CD4-positive, alpha-beta T cell treated with Interferon alpha-2 for 1 hour (primary cell): ENCODE measurements around the gene NCR3LG1.

Experiments used
- DNase-seq, 2 donors: peaks; one replicate each; pipeline ENCODE4 v3.0.0-alpha.2; 2020 to 2022

NCR3LG1 gene

DNA sequence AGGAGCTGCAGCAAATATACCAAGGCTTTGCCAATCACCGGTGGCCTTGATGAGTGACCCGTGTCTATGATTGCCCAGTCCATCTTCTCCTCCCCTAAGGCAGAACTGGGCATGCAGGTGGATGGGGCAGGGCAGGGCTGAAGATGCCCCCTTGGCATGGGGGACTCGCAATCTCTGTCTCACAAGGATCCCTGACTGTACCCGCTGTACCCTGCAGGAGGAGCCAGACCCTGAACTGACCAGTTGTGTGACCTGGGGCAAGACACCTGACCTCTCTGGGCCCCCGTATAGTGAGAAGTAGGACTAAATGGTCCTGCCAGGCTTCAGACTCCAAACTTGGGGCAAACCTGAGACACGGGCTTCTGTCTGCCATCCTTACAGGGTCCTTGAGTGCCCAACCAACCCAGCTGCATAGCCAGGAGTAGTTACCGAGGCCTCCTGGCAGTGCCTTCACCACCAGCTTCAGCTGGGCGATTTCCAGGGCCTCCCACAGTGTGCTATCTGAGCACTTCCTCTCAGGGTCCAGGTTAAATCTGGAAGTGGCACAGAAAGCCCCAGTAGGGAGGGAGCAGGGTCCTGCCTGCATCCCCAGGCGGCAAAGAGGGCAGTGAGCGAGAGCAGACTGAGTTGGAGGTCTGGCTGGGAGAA, 43.3 kb downstream of the NCR3LG1 start:
- no peak for DNase-seq

DNA sequence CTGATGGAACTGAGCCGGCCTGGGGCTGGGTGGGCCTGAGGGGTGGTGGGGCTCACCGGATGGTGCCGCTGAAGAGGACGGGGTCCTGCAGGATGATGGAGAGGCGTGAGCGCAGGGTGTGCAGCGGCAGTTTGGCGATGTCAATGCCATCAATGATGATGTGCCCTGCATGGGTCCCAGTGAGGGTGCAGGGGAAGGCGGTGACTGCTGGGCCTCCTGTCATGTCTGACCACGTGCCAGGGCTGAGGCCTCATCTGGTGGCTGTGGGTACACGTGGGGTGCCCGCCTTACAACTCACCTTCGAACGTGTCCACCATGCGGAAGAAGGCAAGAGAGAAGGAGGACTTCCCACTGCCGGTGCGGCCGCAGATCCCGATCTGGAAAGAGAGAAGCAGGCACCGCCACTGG, 44.0 kb downstream of the NCR3LG1 start:
- DNase-seq = no peak

DNA sequence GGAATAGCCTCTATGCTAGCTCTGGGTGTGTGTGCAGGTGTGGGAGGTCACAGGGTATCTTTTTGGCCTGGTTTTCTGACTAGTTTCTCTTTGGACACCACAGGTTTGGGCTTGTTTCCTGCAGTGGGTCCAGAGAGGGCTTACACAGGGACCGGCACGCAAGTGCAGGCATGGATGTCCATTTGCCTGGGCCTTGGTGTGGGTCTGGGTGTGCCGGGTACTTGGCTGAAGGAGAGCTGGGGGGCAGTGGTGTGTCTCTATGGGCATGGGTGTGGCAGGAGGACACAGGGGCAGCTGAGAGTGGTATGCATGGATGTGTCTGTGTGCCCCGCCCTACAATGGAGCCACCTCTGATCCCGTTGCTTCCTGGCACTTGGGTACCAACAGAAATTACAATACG, 44.4 kb downstream of the NCR3LG1 start:
- no peak for DNase-seq

DNA sequence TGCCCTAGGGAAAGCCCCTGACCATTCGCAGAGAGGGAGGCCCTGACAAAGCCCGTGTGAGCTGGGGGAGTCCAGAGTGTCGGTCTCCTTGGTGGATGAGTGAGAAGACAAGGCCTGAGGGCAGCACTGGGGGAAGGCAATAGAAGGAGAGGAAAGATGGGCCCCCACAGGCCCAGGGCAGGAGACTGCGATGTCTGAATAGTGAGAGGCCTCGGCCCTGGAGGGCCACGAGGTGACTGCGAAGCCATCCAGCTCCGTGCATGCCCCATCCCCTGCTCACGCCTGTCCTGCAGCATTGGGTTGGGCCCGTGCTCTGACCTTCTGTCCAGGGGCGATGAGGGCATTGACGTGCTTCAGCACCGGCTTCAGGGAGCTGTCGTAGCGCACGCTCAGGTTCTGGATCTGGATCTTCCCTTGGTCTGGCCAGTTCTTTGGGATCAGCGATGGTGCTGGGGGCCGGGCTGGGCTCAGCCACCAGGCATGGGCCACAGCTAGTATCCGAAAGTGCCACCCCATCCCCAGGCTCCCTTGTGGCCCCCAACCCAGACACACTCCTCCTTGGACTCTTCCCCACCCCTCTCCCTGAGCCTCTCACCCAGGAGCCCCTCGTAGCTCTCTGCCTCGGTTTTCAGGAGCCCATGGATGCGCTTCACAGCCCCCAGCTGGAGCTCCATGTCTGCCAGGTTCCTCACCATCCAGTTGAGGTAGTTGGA, 45.2 kb downstream of the NCR3LG1 start:
- DNase-seq = no peak

DNA sequence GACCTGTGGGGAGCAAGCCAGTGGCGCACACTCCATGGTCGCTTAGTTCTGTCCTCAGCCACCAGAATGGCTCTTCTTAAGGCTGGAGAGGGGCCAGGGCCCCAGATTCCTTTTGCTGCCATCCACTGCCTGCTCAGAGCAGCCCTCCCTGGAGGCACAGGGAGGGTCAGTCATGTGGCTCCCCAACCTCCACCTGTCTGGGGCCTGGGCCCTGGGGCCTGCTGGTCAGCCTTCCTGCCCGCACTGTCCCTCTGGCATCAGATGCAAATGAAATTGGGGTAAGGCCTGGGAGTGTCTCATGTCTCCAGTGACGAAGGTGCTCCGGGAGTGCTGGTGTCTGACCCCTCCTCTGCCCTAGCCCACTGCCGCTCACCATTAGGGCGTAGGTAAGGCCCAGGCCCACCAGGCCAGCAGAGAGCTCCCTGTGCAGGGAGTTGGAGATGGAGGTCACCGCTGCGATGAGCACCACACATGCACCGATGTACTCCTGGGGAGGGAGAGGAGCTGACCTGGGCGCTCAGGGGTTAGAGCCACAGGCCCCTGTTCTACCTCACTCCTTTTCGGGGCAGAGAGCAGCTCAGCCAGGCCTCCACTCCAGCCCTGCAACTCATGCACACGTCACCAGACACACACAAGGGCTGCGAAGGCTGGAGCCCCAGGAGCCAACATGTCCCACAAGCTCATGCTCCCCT, 45.9 kb downstream of the NCR3LG1 start:
- no peak for DNase-seq

DNA sequence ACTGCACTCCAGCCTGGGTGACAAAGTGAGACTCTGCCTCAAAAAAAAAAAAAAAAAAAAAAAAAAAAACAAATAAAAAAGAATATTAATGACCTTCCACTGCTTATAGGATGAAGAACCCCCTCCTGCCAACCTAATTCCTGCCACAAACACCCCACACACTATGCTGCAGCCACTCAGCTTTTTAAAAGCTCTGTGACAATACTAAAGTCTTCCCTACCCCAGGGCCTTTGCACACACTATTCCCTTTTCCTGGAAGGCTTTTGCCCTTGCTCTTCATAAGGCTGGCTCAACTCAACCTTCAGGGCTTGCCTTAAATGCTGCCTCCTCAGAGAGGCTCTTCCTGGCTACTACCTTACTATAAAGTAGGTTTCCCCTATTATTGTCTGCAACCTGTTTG, 47.6 kb downstream of the NCR3LG1 start:
- no peak for DNase-seq

DNA sequence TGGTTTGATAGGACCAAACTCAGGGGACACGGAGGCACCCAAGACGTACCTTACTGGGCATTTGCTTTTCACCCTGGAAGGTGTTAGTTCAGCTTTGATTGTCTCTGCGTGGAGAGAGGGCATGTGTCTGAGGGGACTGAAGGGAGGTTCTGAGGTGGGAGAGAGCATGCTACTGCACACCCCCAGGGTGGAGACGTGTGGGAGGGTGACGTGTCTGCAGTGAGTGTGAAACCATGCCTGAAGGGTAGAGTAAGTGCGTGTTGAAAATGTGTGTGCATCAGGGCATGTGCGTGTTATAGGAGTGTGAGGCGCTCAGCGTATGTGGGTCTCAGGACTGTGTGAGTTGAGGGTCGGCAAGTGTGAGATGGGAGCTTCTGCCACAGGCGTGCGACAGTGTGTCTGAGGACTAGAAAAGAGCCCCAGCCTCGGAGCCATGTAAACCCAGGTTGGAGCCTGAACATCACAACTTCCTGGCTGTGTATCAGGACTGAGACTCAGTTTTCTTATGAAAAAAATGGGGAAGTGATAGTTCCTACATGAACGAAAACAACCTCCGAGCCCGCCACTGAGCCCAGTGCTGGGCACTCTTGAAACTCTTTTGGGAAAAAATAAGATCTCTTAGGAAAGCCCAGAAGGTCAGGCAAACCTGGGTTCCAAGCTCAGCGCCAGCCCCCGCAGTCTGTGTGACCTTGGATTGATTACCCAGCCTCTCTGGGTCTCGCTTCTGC, 48.6 kb downstream of the NCR3LG1 start:
- DNase-seq = no peak

DNA sequence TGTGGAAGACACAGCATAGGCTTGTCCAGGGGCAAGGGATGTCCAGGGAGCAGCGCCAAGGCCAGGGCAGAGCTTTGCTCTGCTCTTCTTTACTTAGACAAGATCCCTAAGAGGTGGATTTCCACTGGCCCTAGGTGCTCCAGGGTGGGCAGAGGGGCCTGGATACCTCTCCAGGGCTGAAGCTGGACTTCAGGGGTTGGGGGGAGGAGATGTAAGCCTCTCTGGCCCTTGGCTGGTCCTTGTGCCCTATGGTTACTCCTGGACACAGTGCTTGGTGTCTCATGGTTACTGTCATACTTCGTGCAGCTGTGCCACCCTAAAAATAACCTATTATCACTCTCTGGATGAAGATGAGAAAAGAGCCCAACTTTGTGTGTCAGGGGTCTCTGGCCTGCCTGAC, 49.7 kb downstream of the NCR3LG1 start:
- DNase-seq = no peak

DNA sequence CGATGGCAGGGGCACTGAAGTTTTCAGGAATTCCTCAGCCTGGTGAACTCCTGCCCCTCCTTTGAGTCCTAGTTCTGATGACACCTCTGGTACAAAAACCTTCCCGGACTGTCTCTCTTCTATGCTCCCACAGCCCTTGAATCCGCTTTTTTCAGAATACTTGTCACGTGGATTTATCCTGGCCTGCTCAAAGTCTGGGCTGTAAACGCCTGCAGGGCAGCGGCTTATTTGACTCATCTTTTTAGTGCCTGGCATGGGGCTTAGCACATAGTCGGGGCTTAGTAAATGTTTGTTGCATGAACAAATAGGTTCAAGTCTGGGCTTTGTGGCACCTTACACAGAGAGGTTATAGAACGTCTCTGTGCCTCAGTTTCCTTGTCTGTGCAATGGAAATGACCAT, 50.2 kb downstream of the NCR3LG1 start:
- DNase-seq = no peak

DNA sequence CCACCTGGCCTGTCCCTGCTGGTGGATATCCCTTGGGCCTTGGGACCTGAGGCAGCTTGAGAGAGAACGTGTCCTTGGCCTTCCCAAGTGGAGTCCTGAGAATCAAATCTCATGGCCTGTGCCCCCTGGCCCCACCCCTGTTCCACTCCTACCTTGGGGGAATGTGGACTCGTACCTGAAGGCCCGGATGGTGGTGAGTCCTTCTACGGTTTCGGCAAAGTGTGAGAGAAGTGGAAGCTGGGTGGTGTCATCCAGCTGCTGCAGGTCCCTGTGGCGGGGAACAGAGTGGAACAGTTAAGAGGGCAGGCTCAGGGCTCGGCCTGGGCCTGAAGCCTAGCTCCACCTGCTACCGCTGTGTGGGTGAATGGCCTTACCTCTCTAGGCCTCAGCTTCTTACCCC, 50.9 kb downstream of the NCR3LG1 start:
- DNase-seq = no peak

DNA sequence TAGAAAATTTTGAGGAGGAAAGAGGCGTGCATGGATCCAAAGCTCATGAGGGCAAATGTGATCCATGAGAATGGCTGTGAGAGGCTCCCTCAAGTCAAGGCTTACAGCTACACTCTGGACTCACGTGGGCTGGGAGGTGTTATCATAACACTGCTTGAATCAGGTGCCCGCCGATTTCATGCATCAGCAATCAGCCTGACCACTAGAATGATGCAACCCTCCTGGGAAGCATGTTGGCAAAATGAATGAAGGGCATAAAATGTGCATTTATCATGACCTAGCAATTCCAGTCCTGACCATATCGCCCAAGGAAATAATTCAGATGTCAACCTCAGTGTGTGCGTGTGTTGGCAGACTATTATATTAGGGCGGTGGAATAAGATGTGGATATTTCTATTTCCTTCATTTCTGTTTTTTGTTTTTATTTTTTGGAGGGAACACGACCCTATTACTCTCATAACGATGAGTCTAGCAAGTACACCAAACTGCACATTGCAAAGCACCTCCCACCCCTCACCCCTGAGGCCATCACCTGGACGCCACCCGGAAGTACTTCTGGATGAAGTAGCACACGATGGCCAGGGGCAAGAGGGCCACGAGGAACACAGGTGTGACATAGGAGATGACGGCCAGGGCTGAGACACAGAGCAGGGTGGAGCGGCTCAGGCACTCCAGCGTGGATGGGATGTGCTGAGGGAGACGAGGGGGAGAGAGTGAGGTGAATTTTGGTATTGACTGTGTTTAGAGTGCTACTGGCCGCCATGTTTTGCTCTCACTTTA, 52.6 kb downstream of the NCR3LG1 start:
- DNase-seq = no peak

DNA sequence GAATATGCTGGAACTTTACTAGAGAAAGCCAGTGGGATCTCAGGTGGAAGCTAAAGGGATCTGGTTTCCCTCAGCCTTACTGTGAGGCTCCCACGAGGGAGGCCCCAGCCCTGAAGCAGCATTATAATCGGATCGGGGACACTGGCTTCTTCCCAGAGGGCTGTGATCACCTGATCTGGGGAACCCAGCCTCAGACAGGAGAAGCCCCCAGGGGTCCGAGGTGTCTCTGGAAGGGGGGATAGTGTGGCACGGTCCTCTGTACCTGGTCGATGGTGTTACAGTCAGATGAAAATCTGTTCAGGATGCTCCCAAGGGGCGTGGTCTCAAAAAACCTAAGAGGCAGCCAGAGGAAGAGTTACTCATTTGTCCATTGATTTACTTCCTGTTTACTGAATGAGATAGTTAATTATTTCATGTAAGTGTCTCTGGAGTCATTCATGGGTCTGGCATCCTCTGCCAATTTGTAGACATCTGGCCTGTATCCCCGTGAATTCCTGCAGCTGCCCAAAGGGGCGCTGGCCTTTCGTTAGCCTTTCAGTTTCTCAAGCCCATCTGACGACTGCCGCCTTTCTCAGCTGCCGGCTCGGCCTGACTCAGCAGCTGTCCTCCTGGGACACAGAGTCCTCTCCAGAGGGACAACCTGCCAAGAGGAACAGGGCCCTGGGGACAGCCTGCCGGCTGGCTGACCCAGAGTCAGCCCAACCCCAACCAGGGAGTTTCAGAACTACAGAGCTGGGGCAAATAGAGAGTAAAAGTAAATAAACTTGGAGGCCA, 53.8 kb downstream of the NCR3LG1 start:
- no peak for DNase-seq

DNA sequence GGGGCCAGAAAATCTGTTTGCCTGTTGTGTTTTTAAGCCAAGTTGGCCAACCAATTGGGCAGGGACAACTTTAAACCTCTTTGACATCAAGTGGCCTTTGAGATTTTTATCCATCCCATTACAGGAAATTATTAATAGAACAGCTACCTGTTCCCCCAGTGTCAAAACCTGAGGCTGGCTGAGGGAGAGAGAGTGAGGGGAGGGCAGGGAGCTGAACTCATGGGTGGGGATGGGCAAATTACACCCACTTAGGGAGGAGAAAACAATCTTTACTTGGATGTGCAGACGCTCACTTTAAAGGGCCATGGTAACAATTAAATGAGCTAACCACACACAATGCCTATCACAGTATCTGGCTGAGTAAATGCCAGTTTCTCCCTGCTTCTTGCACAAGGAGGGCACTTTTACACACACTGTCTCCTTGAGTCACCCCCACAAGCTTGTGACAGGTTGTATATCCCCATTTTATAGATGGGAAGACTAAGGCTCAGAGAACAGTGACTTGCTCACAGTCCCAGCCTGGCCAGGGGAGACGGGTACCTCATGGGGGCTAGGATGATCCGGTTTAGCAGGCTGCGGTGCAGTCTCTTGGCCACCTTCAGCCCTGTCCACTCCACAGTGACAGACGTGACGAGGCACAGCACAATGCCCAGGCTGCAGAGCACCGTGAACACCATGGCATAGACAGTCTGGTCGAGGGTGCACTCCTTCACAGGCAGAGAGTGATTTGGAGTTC, 54.6 kb downstream of the NCR3LG1 start:
- DNase-seq = no peak

DNA sequence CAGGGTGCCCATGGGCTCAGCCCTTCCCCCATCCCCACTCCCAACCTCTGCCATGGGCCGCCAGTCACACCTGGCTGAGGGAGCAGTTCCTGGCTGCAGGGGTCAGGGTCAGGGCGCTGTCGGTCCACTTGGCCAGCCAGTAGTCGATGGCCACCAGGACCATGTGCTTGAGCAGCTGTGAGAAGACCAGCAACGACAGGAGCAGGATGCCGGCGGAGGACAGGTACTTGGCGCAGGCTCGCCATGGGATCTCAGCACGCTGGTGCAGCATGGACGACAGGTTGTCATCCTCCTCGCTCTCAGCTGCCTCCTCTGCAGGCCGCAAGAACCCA, 55.2 kb downstream of the NCR3LG1 start:
- no peak for DNase-seq

DNA sequence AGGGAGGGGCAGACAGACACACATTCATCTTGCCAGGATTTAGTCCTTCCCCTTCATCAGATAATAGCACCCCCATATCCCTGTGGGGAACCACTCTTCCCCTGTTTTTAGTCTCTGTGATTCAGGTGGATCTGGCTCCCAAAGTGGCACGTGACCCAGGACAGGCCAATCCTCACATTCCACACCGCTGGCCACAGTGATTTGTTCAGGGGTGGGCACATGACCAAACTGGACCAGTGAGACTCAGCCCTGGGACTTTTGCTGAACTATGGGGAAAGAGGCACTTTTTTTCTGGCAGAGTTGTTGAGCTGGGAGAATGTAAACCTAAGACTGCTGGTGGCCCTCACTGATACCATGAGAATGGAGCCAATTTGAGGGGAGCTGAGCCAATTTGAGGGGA, 56.0 kb downstream of the NCR3LG1 start:
- no peak for DNase-seq

DNA sequence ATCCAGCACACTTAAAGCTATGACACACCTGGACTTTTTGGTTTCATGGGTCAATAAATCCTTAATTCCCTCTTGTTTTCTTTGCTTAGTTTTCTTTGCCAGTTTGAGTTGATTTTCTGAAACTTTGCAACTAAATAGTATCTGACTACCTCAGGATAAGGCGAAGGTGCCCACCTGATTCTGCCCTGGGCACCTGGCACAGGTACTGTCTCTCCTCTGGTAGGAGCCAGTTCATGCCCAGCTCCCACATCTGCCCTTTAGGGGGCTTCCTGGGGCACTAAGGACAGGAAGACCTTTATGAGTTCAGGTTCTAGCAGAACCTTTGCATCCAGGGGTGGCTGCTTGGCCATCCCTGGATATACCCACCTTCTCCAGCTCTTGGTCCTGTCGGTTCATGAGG, 56.4 kb downstream of the NCR3LG1 start:
- no peak for DNase-seq

DNA sequence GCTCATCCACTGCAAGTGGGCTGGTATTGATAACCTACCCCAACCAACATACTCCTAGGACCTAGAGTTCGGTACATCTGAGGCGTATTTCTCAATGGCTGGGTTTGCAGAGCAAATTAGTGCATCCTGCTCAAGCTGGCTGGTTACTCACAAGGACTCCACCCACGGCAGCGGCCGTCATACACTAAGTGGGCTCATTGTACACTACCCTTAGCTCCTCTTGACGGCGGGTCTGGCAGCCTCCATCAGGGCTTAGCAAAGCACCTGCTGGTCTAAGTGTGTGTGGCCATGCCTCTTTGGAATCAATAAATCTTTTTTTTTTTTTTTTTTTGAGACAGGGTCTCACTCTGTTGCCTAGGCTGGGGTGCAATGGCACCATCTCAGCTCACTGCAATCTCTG, 57.0 kb downstream of the NCR3LG1 start:
- no peak for DNase-seq

DNA sequence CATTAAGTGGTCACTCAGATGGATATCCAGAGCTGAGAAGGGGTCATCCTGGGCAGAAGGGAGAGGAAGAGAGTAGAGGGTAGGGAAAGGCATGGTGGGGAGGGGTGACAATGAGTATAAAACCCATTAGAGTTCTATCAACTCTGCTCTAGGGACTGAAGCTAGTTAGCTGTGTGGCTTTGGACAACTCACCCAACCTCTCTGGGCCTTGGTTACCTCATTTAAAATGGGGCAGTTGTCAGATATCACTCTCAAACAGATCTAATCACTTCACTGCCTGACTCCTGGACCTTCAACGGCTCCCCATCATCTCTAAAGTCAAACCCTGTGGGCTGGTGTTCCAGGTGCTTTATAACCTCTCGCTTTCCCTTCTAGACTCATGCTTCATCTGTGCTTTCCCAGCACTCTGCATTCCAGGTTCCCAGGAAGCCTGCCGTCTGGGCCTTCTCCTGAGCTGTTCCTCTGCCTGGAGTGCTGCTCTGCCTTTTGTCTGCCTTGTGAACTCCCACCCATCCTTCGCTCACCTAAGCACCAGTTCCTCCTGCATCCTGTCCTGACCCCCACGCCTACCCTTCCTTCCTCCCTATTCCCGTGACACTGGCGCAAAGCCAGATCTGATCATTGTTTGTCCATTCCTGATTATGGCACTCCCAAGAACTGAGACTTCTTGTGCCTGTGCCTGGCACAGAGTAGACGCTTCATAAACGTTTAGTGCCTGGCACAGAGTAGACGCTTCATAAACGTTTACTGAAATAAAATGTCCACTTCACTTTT, 59.2 kb downstream of the NCR3LG1 start:
- DNase-seq = no peak

DNA sequence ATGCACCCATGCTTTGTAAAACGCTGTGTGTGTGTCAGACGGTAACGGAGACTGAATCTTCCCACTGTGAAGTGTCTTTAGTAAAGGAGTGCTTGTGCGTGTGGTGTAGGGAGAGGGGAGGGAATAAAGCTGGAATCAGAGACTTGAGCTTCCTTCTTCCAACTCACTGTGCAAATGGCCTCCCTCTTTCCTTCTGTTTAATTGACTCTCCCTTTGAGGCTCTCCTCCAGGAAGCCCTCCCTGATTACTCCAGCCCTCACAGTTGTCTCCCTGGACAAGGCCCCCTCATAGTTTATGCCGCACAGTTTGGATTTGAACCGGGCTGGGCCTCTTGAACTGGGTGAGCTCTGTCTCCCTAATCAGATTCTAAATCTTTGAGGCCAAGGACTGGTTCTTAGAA, 59.8 kb downstream of the NCR3LG1 start:
- no peak for DNase-seq

DNA sequence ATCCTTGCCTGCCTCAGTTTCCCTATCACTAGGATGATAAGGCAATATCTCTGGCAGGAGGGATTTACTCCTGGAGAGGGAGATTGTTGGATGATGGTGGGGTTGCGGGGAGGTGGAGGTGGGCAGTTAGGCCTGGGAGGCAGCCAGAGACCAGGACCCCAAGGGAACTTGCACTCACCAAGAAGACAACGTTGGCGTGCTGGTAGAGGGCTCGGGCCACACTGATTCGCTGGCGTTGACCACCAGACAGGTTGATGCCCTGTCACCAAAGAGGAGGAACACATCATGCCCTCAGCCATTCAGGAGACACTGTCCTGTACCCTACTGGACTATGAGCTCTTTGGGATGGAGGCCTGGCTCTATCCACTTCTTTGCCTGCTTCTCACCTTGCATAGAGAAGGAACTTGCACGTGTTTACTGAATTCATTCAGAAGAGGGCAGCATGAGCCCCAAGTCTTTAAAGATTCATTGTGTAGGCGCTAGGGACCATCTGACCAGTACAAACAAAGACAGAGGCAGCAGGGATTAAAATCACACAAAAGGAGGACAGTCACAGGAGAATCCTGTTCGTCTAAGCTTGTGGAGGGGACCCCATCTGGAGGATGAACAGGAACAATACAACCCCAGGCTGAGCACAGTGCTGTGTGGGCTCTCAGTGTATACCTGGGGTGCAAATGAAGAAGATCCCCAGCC, 61.0 kb downstream of the NCR3LG1 start:
- DNase-seq = no peak
